HG03575 (cell line): ENCODE results near the gene CCAR1.
"Not testable (repeated sequence)": the region's sequence is repeated elsewhere in the genome, so short reads cannot be mapped to it uniquely, and the experiment has no call there.

Source experiments
- ATAC-seq: cut with Tn5 transposase; IDR thresholded peaks from one replicate; pipeline ENCODE4 v1.9.1; 2021; ENCODE audit not compliant: unreplicated experiment, insufficient number of reproducible peaks, low FRiP score; ENCODE audit errors: extremely low read depth

CCAR1 gene, protein sequence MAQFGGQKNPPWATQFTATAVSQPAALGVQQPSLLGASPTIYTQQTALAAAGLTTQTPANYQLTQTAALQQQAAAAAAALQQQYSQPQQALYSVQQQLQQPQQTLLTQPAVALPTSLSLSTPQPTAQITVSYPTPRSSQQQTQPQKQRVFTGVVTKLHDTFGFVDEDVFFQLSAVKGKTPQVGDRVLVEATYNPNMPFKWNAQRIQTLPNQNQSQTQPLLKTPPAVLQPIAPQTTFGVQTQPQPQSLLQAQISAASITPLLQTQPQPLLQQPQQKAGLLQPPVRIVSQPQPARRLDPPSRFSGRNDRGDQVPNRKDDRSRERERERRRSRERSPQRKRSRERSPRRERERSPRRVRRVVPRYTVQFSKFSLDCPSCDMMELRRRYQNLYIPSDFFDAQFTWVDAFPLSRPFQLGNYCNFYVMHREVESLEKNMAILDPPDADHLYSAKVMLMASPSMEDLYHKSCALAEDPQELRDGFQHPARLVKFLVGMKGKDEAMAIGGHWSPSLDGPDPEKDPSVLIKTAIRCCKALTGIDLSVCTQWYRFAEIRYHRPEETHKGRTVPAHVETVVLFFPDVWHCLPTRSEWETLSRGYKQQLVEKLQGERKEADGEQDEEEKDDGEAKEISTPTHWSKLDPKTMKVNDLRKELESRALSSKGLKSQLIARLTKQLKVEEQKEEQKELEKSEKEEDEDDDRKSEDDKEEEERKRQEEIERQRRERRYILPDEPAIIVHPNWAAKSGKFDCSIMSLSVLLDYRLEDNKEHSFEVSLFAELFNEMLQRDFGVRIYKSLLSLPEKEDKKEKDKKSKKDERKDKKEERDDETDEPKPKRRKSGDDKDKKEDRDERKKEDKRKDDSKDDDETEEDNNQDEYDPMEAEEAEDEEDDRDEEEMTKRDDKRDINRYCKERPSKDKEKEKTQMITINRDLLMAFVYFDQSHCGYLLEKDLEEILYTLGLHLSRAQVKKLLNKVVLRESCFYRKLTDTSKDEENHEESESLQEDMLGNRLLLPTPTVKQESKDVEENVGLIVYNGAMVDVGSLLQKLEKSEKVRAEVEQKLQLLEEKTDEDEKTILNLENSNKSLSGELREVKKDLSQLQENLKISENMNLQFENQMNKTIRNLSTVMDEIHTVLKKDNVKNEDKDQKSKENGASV

DNA sequence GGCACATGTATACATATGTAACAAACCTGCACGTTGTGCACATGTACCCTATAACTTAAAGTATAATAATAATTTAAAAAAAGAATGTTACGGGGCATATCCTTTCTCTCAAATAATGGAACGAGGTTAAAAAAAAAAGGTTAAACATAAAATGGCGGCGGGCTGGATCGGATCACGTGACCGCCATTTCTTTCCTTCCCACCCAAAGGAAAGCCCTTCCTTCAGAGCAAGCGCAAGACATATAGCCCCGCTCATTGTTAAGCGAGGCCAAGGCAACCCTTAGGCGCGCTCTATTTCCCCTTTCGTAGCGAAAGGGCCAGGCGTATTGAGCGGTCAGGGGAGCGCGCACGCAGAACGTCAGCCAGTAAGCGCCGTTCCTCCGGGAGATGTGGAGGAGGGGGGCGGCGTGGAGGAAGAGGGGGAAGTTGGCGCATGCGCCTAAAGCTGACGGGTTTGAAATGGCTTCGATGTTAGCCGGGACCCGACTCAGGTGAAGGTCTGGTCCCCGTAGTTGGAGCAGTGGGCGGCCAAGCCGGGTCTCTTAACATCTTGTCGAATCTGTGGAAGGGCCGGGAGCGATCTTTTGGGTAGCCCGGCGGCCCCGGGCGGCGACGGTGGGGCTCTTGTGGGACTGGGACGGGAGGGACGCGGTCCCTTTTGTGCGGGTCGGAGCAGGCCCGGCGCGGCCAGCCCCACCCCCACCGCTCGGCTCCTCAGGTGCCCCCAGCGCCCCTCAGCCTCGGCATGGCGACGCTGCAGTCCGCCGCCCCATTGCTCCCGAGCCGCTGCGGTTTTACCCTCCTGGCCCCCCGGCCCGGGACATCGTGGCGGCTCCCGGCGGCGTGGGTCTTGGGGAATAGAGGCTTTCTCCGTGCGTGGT is at the start of gene CCAR1:
CCAR1 (plus strand) TSS at position 447 of the 880 bp plus-strand sequence. CDS start 1,266 bp downstream, outside the sequence.
- peak; percentile 95 for ATAC-seq

DNA sequence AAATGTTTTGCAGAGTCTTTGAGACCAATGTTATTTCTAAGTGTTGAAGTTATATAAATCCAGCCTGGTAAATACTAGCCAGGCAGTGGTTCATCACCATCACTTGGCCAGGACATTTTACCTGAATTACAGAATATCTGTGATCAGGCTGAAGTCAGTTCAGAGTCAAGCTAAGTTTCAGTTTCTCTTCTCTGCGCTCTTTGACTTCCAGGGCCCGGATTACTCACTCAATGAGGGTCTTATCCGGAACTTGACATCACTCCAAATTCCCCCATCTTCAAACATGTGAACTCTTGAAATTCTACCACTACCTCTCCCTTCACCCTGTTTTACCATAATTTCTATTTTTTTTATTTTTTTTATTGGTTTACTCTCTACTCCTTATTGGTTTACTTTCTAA is 36.6 kb upstream of the CCAR1 start:
- no peak for ATAC-seq

DNA sequence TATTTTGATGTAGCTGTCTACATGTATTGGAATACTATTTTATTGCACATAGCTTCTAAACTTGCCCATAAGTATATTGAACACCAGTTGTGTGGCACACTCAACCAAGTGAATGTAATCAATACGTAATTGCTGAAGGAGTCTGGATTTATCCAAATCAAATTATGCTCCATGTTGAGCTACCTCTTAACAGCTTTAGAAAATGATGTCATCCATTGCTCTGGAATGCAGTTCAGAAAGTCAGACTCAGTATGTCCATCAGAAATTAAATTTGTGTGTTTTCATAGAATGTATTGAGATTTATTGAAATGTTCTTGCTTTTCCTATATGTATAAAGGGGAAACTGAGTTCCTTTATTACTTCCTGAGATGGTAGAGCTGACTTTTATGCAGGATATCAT is 25.0 kb upstream of the CCAR1 start:
- no peak for ATAC-seq

DNA sequence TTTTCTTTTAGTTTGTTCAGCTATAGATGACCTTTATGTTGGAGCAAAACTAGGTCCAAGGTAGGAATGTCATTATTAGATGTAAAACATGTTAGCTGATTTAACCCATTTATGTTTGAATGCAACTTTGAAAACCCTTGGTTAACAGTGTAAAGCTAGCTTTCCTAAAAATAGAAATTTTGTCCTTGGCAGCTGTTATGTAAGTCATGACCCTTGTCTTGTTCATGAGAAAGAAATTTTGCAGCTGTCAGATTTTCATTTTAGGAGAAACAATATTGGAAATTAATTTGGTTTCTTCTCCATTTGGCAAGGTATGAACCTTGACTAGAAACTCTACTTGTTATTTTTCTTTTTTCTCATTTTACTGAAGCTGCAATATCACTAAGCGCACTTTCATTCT is 23.9 kb upstream of the CCAR1 start:
- no peak for ATAC-seq

DNA sequence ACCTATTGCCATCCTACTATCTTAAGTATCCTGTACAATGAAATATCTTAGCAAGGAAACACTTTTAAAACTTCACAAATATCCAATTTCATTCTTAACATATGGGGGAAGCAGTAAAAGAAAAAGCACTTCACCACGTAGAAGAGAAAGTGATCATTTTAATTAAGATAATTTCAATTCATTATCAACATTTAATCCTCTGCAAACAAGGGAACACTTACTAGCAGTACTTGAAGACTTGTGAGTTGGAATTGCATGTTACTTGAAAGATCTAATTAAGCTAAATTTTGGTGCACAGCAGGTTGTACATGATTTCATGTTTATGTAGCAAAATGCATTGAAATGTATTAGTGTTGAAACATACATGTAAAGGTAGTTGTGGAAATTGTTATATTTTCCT is 20.8 kb upstream of the CCAR1 start:
- no peak for ATAC-seq

DNA sequence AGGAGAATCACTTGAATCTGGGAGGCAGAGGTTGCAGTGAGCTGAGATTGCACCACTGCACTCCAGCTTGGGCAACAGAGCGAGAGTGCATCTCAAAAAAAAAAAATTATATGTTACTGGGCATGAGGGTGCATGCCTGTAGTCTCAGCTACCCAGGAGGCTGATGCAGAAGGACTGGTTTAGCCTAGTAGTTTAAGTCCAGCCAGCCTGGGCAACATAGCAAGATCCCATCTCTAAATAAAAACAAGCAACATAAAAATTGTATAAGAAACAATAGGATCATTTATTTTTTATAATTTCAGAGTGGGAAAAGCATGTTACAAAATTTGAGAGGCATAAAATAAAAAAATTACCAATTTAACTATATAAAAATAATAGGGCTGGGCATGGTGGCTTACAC is 15.5 kb upstream of the CCAR1 start:
- ATAC-seq = no peak

DNA sequence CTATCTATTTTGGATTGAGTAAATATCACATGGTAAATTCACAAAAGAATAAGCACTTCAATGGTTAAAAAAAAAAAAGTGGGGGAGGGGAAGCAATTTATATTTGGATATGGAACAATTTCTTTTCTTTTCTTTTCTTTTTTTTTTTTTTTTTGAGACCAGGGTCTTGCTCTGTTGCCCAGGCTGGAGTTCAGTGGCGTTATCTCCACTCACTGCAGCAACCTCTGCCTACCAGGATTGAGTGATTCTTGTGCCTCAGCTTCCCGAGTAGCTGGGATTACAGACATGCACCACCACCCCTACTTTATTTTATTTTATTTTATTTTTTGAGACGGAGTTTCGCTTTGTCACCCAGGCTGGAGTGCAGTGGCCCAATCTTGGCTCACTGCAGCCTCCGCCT is 12.1 kb upstream of the CCAR1 start:
- not testable (repeated sequence) for ATAC-seq

DNA sequence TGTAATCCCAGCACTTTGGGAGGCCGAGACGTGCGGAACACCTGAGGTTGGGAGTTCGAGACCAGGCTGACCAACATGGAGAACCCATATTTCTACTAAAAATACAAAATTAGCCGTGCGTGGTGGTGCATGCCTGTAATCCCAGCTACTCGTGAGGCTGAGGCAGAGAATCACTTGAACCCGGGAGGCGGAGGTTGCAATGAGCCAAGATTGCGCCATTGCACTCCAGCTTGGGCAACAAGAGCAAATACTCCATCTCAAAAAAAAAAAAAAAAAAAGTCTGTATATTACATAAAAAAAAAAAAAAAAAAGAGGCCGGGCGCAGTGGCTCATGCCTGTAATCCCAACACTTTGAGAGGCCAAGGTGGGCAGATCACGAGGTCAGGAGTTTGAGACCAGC is 8.0 kb upstream of the CCAR1 start:
- not testable (repeated sequence) for ATAC-seq

DNA sequence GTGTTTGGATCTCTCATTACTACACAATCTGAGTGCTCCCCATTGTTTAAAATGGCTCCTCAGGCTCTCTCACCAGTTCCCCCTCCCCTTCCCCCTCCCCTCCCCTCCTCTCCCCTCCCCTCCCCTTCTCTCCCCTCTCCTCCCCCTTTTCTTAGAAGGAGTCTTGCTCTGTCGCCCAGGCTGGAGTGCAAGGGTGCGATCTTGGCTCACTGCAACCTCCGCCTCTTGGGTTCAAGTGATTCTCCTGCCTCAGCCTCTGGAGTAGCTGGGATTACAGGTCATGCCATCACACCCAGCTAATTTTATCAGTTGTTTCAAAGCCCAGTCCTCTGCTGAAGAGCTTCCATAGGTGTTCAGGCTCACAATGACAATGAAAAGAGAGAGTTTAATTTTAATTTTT is 3.6 kb upstream of the CCAR1 start:
- ATAC-seq = no peak

DNA sequence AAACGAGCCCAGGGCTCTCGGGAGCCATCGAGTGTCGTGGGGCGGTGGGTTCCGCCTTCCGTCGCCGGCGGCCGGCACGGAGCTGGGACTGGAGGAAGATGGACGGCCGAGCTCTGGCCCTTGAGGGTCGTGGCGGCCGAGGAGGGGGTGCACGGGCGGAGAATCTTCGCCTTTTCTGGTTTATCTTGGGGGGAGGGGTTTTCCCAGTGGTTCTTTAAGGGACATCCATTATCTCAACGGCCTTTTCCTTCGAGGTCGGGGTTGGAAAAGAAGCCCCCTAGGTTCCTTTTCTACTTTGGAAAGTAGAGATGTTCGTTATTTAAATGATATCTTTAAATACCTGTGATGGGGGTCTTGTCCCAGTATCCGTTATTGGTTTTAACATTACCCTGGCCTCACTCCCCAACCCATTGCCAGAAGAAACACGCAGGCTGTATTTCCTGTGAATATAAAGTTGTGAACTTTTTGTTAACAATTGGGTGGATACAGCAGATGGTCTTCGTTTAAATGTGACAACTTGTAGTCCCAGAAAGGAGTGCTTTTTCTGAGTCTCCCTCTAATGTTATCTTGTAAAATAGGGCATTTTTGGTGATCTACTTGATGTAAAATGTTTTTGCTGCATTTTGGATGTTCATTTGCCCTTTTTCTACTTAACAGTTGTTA is 765 bp downstream of the CCAR1 start:
- ATAC-seq = no peak

DNA sequence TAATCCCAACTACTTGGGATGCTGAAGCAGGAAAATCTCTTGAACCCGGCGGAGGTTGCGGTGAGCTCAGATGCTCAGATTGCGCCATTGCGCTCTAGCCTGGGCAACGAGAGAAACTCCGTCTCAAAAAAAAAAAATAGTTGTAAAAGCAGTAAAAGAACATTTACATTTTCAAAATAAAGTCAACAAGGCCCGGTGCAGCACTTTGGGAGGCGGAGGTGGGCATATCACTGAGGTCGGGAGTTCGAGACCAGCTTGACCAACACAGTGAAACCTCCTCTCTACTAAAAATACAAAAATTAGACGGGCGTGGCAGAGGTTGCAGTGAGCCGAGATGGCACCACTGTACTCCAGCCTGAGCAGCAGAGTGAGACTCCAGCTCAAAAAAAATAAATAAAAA is 4.0 kb downstream of the CCAR1 start:
- ATAC-seq = no peak

DNA sequence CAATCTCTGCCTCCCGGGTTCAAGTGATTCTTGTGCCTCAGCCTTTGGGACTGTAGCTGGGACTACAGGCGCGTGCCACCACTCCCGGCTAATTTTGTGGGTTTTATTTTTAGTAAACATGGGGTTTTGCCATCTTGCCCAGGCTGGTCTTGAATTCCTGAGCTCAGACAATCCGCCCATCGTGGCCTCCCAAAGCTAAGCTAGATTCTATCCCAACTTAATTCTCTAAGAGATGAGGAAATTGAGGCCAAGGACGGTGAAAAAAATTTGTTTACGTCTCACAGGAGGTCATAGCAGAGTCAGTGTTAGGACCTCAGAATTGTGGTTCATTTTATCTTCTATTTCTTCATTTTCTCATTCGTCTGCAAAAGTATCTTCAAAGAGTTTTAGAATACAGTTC is 6.1 kb downstream of the CCAR1 start:
- no peak for ATAC-seq

DNA sequence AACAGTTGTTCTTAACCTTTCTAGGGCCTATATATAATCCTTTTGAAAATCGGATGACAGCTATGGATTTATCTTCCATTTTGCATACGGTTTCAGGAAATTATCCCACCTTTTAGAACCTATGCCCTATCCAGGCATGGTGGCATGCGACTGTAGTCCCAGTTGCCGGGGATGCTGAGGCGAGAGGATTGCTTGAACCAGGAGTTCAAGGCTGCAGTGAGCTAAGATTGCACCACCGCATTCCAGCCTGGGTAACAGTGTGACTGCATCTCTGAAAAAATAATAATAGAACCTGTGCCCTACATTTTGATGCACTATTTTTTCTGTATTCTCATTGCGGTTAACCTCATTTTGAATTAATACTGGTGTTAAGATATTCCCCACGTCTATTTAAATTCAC is 11.6 kb downstream of the CCAR1 start:
- ATAC-seq = no peak

DNA sequence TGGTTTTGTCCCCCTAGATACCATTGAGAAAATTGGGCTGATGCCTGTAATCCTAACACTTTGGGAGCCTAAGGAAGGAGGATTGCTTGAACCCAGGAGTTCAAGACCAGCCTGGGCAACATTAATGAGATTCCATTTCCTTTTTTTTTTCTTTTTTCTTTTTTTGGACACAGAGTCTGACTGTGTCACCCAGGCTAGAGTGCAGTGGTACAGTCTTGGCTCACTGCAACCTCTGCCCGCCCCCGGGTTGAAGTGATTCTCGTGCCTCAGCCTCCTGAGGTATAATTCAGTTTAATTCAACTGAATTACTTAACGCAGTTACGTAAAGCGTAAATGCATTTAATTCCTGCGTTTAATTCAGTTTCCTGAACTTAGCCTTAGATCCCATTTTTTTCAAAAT is 13.3 kb downstream of the CCAR1 start:
- no peak for ATAC-seq

DNA sequence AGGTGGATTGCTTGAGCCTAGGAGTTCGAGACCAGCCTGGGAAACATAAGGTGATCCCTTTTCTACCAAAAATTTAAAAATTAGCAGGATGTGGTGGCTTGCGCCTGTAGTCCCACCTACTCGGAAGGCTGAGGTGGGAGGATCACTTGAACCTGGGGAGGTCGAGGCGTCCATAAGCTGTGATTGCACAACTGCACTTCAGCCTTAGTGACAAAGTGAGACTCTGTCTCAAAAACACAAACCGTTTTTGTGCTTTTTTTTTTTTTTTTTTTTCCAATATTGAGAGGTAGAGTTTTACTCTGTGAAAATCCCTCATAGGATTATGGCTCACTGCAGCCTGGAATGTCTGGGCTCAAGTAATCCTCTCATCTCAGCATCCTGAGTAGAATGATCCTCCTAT is 14.1 kb downstream of the CCAR1 start:
- no peak for ATAC-seq

DNA sequence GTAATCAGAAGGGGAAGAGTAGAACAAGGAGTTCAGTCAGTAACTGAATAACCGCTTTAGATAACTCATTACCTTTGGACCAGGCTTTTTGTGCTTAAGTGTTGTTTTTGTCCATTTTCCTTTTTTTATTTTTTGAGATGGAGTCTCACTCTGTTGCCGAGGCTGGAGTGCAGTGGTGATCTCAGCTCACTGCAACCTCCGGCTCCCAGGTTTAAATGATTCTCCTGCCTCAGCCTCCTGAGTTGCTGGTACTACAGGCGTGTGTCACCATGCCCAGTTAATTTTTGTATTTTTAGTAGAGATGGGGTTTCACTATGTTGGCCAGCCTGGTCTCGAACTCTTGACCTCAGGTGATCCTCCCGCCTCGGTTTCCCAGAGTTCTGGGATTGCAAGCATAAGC is 14.7 kb downstream of the CCAR1 start:
- not testable (repeated sequence) for ATAC-seq

DNA sequence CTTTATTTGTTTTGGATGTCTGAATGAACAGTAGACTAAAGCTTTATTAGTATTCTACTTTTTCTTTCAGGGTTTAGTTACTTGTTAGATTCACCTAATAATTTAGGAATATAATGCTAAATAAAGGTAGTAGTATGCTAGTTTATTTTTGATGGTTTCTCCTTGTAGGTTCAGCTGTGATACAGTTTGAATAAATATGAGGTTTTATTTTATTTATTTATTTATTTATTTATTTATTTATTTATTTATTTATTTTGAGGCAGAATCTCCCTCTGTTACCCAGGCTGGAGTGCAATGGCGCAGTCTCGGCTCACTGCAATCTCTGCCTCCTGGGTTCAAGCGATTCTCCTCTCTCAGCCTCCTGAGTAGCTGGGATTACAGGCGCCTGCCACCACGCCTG is 19.6 kb downstream of the CCAR1 start:
- ATAC-seq = not testable (repeated sequence)

DNA sequence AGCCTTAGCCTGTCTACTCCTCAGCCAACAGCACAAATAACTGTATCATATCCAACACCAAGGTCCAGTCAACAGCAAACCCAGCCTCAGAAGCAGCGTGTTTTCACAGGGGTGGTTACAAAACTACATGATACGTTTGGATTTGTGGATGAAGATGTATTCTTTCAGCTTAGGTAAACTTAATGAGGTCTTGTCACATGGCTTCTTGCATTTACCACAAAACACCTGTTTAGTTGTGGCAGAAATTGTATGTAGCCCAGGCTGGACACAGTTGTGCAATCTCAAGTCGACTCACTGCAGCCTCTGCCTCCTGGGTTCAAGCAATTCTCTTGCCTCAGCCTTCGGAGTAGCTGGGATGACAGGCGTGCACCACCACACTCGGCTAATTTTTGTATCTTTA is 21.4 kb downstream of the CCAR1 start:
- no peak for ATAC-seq
